WTC11 (cell line): ENCODE measurements around the gene UBALD1. TPM values are rescaled to one million over a fixed set of nuclear protein-coding genes. Genes with fewer than 3 reads are reported as not detected.

Experiments
- CREB1 ChIP-seq: sonication (generic); formaldehyde crosslinking; IDR thresholded peaks from 2 replicates; pipeline ENCODE4 v1.8.0; 2023; ENCODE audit warnings: mild to moderate bottlenecking, missing genetic modification reagents
- ESRRA ChIP-seq: sonication (generic); formaldehyde crosslinking; IDR thresholded peaks from 2 replicates; pipeline ENCODE4 v1.8.1; 2022; ENCODE audit warnings: mild to moderate bottlenecking, missing genetic modification reagents, borderline replicate concordance
- FOXP1 ChIP-seq: sonication (generic); formaldehyde crosslinking; IDR thresholded peaks from 2 replicates; pipeline ENCODE4 v1.8.0; 2022; ENCODE audit warnings: missing genetic modification reagents, mild to moderate bottlenecking, moderate library complexity, borderline replicate concordance
- GRHL2 ChIP-seq: fragments of 250-450 bp; sonication (Bioruptor Pico); IDR thresholded peaks from 2 replicates; pipeline ENCODE4 v1.8.0; 2022; ENCODE audit warnings: mild to moderate bottlenecking, moderate library complexity; ENCODE audit not compliant: insufficient replicate concordance, severe bottlenecking
- HMGA2 ChIP-seq: fragments of 250-450 bp; sonication (Bioruptor Pico); IDR thresholded peaks from 2 replicates; pipeline ENCODE4 v1.4.0; 2021; ENCODE audit warnings: mild to moderate bottlenecking, moderate library complexity
- IRF2 ChIP-seq: sonication (generic); formaldehyde crosslinking; IDR thresholded peaks from 2 replicates; pipeline ENCODE4 v1.8.0; 2022; ENCODE audit warnings: low read depth, missing genetic modification reagents, borderline replicate concordance
- NFE2L1 ChIP-seq: sonication (generic); formaldehyde crosslinking; IDR thresholded peaks from 2 replicates; pipeline ENCODE4 v1.8.1; 2023; ENCODE audit warnings: missing genetic modification reagents
- NFYB ChIP-seq: sonication (generic); formaldehyde crosslinking; conservative IDR thresholded peaks from 2 replicates; pipeline ENCODE4 v1.8.0; 2022; ENCODE audit warnings: low read depth, missing genetic modification reagents
- NR1H2 ChIP-seq: sonication (generic); formaldehyde crosslinking; IDR thresholded peaks from 2 replicates; pipeline ENCODE4 v1.9.0; 2021; ENCODE audit warnings: mild to moderate bottlenecking, moderate library complexity, missing genetic modification reagents
- NR3C1 ChIP-seq: sonication (generic); formaldehyde crosslinking; conservative IDR thresholded peaks from 2 replicates; pipeline ENCODE4 v1.8.1; 2023; ENCODE audit warnings: low read depth, mild to moderate bottlenecking, missing genetic modification reagents
- ZBTB21 ChIP-seq: sonication (generic); formaldehyde crosslinking; IDR thresholded peaks from 2 replicates; pipeline ENCODE4 v1.8.1; 2023; ENCODE audit warnings: mild to moderate bottlenecking, missing genetic modification reagents, borderline replicate concordance
- ZNF317 ChIP-seq: sonication (generic); formaldehyde crosslinking; IDR thresholded peaks from 2 replicates; pipeline ENCODE4 v1.8.1; 2023; ENCODE audit warnings: low read depth, mild to moderate bottlenecking, moderate library complexity, missing genetic modification reagents, borderline replicate concordance
- total RNA-seq: library from RNA; stranded (reverse); gene quantifications from 3 replicates; pipeline ENCODE4 v1.2.3, GENCODE V29; 2021
- TF ChIP-seq, protein P1 (sequence below): sonication (generic); formaldehyde crosslinking; IDR thresholded peaks from 2 replicates; pipeline ENCODE4 v1.8.0; 2023; ENCODE audit warnings: mild to moderate bottlenecking, missing genetic modification reagents
- TF ChIP-seq, protein P2 (sequence below): fragments of 250-450 bp; sonication (Bioruptor Pico); IDR thresholded peaks from 2 replicates; pipeline ENCODE4 v2.1.2; 2022; ENCODE audit warnings: mild to moderate bottlenecking, moderate library complexity
- TF ChIP-seq, protein P3 (sequence below): sonication (generic); formaldehyde crosslinking; IDR thresholded peaks from 2 replicates; pipeline ENCODE4 v1.8.1; 2022; ENCODE audit warnings: mild to moderate bottlenecking, moderate library complexity, missing genetic modification reagents
- TF ChIP-seq, protein P4 (sequence below): sonication (generic); formaldehyde crosslinking; IDR thresholded peaks from 2 replicates; pipeline ENCODE4 v1.8.1; 2023; ENCODE audit warnings: mild to moderate bottlenecking, missing genetic modification reagents
- TF ChIP-seq, protein P5 (sequence below): fragments of 250-450 bp; sonication (Bioruptor Pico); IDR thresholded peaks from 2 replicates; pipeline ENCODE4 v1.9.0; 2021; ENCODE audit warnings: mild to moderate bottlenecking
- TF ChIP-seq, protein P6 (sequence below): sonication (generic); formaldehyde crosslinking; IDR thresholded peaks from 2 replicates; pipeline ENCODE4 v1.8.1; 2022; ENCODE audit warnings: low read depth, mild to moderate bottlenecking, moderate library complexity, missing genetic modification reagents, borderline replicate concordance
- TF ChIP-seq, protein P7 (sequence below): sonication (generic); formaldehyde crosslinking; IDR thresholded peaks from 2 replicates; pipeline ENCODE4 v1.8.0; 2023; ENCODE audit warnings: missing genetic modification reagents
- TF ChIP-seq, protein P8 (sequence below): sonication (generic); formaldehyde crosslinking; IDR thresholded peaks from 2 replicates; pipeline ENCODE4 v1.8.1; 2023; ENCODE audit warnings: mild to moderate bottlenecking, missing genetic modification reagents, borderline replicate concordance

UBALD1 gene
- total RNA-seq, 1 experiment from 2014 or later = 56.8 TPM

DNA sequence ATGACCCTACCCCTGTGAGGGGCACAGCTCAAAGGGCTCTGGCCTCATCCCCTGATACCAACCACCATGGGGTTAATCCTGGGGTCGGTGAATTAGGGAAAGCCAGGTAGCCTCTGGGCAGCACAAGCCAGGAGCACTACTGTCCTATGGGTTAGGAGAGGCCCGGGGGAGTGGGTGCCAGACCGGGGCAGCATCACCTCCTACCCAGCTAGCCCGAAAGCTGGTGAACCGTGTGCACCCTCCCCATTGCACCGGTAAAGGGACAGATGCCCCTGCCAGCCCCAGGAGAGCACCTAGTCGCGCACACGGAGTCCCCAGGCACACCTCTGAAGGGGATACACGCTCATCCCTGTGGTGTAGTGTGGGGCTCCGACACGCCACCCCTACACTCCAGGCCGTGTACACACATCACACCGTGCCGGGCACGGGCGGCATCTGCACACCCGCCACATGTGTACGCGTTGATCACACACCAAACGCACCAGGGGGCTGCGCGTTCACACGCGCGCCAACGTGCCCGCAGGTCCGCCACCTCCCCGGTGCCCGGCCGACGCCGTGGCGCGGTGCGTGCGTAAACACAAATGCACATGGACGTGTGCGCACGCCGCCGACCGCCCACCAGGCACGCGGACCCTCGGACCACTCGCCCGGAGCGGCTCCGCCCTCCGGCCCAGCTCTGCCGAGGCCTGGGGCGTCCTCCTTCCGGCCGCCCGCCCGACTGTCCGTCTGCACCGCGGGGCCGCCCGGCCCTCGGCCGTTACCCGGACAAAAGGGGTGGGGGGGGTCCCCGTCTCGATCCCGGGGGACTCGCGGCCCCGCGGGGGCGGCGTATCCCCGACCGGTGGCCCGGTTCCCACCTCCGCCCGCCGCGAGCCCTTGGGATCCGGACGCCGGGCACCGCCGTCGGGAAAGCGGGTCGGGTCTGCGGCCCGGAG is 785 bp downstream of the UBALD1 start (continued):
- TF ChIP-seq, protein P1, sequence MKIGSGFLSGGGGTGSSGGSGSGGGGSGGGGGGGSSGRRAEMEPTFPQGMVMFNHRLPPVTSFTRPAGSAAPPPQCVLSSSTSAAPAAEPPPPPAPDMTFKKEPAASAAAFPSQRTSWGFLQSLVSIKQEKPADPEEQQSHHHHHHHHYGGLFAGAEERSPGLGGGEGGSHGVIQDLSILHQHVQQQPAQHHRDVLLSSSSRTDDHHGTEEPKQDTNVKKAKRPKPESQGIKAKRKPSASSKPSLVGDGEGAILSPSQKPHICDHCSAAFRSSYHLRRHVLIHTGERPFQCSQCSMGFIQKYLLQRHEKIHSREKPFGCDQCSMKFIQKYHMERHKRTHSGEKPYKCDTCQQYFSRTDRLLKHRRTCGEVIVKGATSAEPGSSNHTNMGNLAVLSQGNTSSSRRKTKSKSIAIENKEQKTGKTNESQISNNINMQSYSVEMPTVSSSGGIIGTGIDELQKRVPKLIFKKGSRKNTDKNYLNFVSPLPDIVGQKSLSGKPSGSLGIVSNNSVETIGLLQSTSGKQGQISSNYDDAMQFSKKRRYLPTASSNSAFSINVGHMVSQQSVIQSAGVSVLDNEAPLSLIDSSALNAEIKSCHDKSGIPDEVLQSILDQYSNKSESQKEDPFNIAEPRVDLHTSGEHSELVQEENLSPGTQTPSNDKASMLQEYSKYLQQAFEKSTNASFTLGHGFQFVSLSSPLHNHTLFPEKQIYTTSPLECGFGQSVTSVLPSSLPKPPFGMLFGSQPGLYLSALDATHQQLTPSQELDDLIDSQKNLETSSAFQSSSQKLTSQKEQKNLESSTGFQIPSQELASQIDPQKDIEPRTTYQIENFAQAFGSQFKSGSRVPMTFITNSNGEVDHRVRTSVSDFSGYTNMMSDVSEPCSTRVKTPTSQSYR (CRISPR knock-in tag) = no peak
- TF ChIP-seq, protein P2, sequence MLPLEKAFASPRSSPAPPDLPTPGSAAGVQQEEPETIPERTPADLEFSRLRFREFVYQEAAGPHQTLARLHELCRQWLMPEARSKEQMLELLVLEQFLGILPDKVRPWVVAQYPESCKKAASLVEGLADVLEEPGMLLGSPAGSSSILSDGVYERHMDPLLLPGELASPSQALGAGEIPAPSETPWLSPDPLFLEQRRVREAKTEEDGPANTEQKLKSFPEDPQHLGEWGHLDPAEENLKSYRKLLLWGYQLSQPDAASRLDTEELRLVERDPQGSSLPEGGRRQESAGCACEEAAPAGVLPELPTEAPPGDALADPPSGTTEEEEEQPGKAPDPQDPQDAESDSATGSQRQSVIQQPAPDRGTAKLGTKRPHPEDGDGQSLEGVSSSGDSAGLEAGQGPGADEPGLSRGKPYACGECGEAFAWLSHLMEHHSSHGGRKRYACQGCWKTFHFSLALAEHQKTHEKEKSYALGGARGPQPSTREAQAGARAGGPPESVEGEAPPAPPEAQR (CRISPR knock-in tag) = no peak
- TF ChIP-seq ZBTB21 (CRISPR knock-in tag) = no peak
- peak; percentile 53; the same call in 1 of the 2 replicates for TF ChIP-seq FOXP1 (CRISPR knock-in tag)
- TF ChIP-seq, protein P3, sequence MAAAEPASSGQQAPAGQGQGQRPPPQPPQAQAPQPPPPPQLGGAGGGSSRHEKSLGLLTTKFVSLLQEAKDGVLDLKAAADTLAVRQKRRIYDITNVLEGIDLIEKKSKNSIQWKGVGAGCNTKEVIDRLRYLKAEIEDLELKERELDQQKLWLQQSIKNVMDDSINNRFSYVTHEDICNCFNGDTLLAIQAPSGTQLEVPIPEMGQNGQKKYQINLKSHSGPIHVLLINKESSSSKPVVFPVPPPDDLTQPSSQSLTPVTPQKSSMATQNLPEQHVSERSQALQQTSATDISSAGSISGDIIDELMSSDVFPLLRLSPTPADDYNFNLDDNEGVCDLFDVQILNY = 0 out of 2 replicates have a peak, but pooled peaks have one; percentile 27
- no peak for TF ChIP-seq GRHL2 (CRISPR knock-in tag)
- TF ChIP-seq IRF2 (CRISPR knock-in tag) = no peak
- no peak for TF ChIP-seq NFYB
- TF ChIP-seq, protein P4, sequence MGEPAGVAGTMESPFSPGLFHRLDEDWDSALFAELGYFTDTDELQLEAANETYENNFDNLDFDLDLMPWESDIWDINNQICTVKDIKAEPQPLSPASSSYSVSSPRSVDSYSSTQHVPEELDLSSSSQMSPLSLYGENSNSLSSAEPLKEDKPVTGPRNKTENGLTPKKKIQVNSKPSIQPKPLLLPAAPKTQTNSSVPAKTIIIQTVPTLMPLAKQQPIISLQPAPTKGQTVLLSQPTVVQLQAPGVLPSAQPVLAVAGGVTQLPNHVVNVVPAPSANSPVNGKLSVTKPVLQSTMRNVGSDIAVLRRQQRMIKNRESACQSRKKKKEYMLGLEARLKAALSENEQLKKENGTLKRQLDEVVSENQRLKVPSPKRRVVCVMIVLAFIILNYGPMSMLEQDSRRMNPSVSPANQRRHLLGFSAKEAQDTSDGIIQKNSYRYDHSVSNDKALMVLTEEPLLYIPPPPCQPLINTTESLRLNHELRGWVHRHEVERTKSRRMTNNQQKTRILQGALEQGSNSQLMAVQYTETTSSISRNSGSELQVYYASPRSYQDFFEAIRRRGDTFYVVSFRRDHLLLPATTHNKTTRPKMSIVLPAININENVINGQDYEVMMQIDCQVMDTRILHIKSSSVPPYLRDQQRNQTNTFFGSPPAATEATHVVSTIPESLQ (CRISPR knock-in tag) = no peak
- TF ChIP-seq HMGA2 = no peak
- TF ChIP-seq, protein P5, sequence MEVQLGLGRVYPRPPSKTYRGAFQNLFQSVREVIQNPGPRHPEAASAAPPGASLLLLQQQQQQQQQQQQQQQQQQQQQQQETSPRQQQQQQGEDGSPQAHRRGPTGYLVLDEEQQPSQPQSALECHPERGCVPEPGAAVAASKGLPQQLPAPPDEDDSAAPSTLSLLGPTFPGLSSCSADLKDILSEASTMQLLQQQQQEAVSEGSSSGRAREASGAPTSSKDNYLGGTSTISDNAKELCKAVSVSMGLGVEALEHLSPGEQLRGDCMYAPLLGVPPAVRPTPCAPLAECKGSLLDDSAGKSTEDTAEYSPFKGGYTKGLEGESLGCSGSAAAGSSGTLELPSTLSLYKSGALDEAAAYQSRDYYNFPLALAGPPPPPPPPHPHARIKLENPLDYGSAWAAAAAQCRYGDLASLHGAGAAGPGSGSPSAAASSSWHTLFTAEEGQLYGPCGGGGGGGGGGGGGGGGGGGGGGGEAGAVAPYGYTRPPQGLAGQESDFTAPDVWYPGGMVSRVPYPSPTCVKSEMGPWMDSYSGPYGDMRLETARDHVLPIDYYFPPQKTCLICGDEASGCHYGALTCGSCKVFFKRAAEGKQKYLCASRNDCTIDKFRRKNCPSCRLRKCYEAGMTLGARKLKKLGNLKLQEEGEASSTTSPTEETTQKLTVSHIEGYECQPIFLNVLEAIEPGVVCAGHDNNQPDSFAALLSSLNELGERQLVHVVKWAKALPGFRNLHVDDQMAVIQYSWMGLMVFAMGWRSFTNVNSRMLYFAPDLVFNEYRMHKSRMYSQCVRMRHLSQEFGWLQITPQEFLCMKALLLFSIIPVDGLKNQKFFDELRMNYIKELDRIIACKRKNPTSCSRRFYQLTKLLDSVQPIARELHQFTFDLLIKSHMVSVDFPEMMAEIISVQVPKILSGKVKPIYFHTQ (CRISPR knock-in tag) = no peak
- TF ChIP-seq ZNF317 (CRISPR knock-in tag) = no peak
- TF ChIP-seq, protein P6, sequence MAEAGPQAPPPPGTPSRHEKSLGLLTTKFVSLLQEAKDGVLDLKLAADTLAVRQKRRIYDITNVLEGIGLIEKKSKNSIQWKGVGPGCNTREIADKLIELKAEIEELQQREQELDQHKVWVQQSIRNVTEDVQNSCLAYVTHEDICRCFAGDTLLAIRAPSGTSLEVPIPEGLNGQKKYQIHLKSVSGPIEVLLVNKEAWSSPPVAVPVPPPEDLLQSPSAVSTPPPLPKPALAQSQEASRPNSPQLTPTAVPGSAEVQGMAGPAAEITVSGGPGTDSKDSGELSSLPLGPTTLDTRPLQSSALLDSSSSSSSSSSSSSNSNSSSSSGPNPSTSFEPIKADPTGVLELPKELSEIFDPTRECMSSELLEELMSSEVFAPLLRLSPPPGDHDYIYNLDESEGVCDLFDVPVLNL (CRISPR knock-in tag) = no peak
- TF ChIP-seq NFE2L1 (CRISPR knock-in tag) = no peak
- TF ChIP-seq, protein P7, sequence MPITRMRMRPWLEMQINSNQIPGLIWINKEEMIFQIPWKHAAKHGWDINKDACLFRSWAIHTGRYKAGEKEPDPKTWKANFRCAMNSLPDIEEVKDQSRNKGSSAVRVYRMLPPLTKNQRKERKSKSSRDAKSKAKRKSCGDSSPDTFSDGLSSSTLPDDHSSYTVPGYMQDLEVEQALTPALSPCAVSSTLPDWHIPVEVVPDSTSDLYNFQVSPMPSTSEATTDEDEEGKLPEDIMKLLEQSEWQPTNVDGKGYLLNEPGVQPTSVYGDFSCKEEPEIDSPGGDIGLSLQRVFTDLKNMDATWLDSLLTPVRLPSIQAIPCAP (CRISPR knock-in tag) = no peak
- TF ChIP-seq, protein P8, sequence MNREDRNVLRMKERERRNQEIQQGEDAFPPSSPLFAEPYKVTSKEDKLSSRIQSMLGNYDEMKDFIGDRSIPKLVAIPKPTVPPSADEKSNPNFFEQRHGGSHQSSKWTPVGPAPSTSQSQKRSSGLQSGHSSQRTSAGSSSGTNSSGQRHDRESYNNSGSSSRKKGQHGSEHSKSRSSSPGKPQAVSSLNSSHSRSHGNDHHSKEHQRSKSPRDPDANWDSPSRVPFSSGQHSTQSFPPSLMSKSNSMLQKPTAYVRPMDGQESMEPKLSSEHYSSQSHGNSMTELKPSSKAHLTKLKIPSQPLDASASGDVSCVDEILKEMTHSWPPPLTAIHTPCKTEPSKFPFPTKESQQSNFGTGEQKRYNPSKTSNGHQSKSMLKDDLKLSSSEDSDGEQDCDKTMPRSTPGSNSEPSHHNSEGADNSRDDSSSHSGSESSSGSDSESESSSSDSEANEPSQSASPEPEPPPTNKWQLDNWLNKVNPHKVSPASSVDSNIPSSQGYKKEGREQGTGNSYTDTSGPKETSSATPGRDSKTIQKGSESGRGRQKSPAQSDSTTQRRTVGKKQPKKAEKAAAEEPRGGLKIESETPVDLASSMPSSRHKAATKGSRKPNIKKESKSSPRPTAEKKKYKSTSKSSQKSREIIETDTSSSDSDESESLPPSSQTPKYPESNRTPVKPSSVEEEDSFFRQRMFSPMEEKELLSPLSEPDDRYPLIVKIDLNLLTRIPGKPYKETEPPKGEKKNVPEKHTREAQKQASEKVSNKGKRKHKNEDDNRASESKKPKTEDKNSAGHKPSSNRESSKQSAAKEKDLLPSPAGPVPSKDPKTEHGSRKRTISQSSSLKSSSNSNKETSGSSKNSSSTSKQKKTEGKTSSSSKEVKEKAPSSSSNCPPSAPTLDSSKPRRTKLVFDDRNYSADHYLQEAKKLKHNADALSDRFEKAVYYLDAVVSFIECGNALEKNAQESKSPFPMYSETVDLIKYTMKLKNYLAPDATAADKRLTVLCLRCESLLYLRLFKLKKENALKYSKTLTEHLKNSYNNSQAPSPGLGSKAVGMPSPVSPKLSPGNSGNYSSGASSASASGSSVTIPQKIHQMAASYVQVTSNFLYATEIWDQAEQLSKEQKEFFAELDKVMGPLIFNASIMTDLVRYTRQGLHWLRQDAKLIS (CRISPR knock-in tag) = no peak
- TF ChIP-seq CREB1 (CRISPR knock-in tag) = no peak
- TF ChIP-seq NR1H2 (CRISPR knock-in tag) = no peak
- no peak for TF ChIP-seq NR3C1 (CRISPR knock-in tag)
- no peak for TF ChIP-seq ESRRA (CRISPR knock-in tag)
